ENCODE measurements around the gene IWS1.

DNA sequence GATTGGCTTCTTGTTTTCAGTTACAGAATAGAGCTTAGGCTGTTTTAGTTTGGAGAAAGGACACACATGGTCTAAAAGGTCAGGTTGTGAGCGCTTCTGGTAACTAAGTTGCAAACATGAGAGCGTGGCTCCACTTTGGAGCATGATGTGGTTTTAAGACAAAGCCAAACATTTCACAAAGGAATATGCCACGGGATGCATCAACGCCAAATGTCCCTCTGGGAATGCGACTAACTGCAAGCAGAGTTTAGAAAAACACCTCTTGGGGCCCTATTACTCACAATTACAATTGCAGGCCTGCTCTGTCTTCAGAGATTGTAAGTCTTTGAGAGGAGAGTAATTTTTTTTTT lies 34.6 kb upstream of the IWS1 start:
- TF ChIP-seq CTCF (IDR thresholded peaks at IDR 0.05) (no peak), POLR2A (IDR thresholded peaks at IDR 0.05) (no peak)

Data from gastroesophageal sphincter (tissue), 3 donors.